IMR-90 (cell line): ENCODE data around the gene RET. TPM values are rescaled to one million over a fixed set of nuclear protein-coding genes. Genes with fewer than 3 reads are reported as not detected.

Experiments used
- ATAC-seq: fragments of 200-7000 bp; cut with Tn5 transposase; 2 replicates; pipeline ENCODE4 v1.9.1; 2020; ENCODE audit warnings: low read depth, mild to moderate bottlenecking, moderate library complexity
- BruUV-seq: library from RNA; stranded (reverse); fragments of 400-500 nt; replicated peaks from 2 replicates; lab custom pipeline; 2021; lab: Mats Ljungman, UMichigan
- CTCF ChIA-PET: fragments of 300-600 bp; formaldehyde crosslinking; extraction: SDS; loops from one replicate; lab custom pipeline; 2021; ENCODE audit warnings: antibody characterized with exemption; lab: Yijun Ruan, JAX
- POLR2A ChIA-PET: fragments of 300-600 bp; sonication (Branson Sonifier 250); formaldehyde crosslinking; loops from one replicate; lab custom pipeline; 2022; ENCODE audit warnings: antibody characterized with exemption; ENCODE audit not compliant: unreplicated experiment; lab: Charles Lee
- DNase-seq: peaks from one replicate; pipeline ENCODE4 v3.0.0; 2013
- H2AFZ ChIP-seq: replicated peaks from 2 replicates; pipeline ENCODE3; 2013; ENCODE audit warnings: low read length, mild to moderate bottlenecking; ENCODE audit not compliant: poor library complexity
- H2AK5ac ChIP-seq: 2 replicates; pipeline ENCODE4 v1.6.1; 2013; ENCODE audit warnings: low read depth, low read length, inconsistent platforms
- H2AK9ac ChIP-seq: replicated peaks from 2 replicates; pipeline ENCODE3; 2013; ENCODE audit warnings: mild to moderate bottlenecking, low read depth, low read length, moderate library complexity; ENCODE audit not compliant: poor library complexity
- H2BK120ac ChIP-seq: 2 replicates; pipeline ENCODE4 v1.6.1; 2013; ENCODE audit warnings: low read depth, low read length, inconsistent platforms
- H2BK15ac ChIP-seq: 3 replicates; pipeline ENCODE4 v1.6.1; 2013; ENCODE audit warnings: low read depth, low read length, inconsistent platforms
- H2BK20ac ChIP-seq: 2 replicates; pipeline ENCODE4 v1.6.1; 2013; ENCODE audit warnings: low read depth, mild to moderate bottlenecking, inconsistent platforms, low read length, moderate library complexity
- H2BK5ac ChIP-seq: 2 replicates; pipeline ENCODE4 v1.6.1; 2013; ENCODE audit warnings: mild to moderate bottlenecking, low read depth, low read length, inconsistent platforms; ENCODE audit not compliant: poor library complexity, severe bottlenecking
- H3K14ac ChIP-seq: replicated peaks from 2 replicates; pipeline ENCODE4 v1.6.1; 2013; ENCODE audit warnings: low read depth, low read length, inconsistent platforms
- H3K18ac ChIP-seq: 2 replicates; pipeline ENCODE4 v1.6.1; 2013; ENCODE audit warnings: low read depth, low read length, control low read depth
- H3K23ac ChIP-seq: 2 replicates; pipeline ENCODE4 v1.6.1; 2013; ENCODE audit warnings: low read depth, low read length, inconsistent platforms
- H3K27ac ChIP-seq: 2 replicates; pipeline ENCODE4 v1.5.1; 2013; ENCODE audit warnings: mild to moderate bottlenecking, control low read depth, low read length; ENCODE audit not compliant: insufficient read depth
- H3K27me3 ChIP-seq: 2 replicates; pipeline ENCODE4 v1.6.1; 2013; ENCODE audit warnings: low read length; ENCODE audit not compliant: control insufficient read depth, insufficient read depth
- H3K36me3 ChIP-seq: 2 replicates; pipeline ENCODE4 v1.6.1; 2013; ENCODE audit warnings: low read length, mixed read lengths; ENCODE audit not compliant: control insufficient read depth, insufficient read depth
- H3K4ac ChIP-seq: 2 replicates; pipeline ENCODE4 v1.6.1; 2013; ENCODE audit warnings: low read depth, low read length, inconsistent platforms
- H3K4me1 ChIP-seq: 2 replicates; pipeline ENCODE4 v1.6.1; 2013; ENCODE audit warnings: low read length, mixed read lengths; ENCODE audit not compliant: control insufficient read depth, insufficient read depth
- H3K4me2 ChIP-seq: 2 replicates; pipeline ENCODE4 v1.6.1; 2013; ENCODE audit warnings: low read depth, mild to moderate bottlenecking, control low read depth, low read length, moderate library complexity
- H3K4me3 ChIP-seq: 2 replicates; pipeline ENCODE4 v1.5.1; 2013; ENCODE audit warnings: low read depth, mild to moderate bottlenecking, control low read depth, low read length, moderate library complexity; ENCODE audit not compliant: insufficient read depth
- H3K56ac ChIP-seq: 2 replicates; pipeline ENCODE4 v1.6.1; 2013; ENCODE audit warnings: low read length, inconsistent platforms; ENCODE audit not compliant: insufficient read depth; ENCODE audit errors: extremely low read depth
- H3K79me1 ChIP-seq, 2 experiments: 2 replicates each; pipeline ENCODE4 v1.6.1; 2013; ENCODE audit warnings: low read length in 2 of 2, inconsistent platforms in 1 of 2, low read depth in 1 of 2
- H3K9ac ChIP-seq: 2 replicates; pipeline ENCODE4 v1.6.1; 2013; ENCODE audit warnings: low read depth, low read length, control low read depth
- H3K9me1 ChIP-seq: 2 replicates; pipeline ENCODE4 v1.6.1; 2013; ENCODE audit warnings: low read length, inconsistent platforms; ENCODE audit not compliant: insufficient read depth
- H3K9me3 ChIP-seq: 2 replicates; pipeline ENCODE4 v1.6.1; 2013; ENCODE audit warnings: low read length; ENCODE audit not compliant: control insufficient read depth, insufficient read depth
- H4K20me1 ChIP-seq: 2 replicates; pipeline ENCODE4 v1.6.1; 2013; ENCODE audit warnings: low read length, inconsistent platforms; ENCODE audit not compliant: insufficient read depth
- H4K5ac ChIP-seq: 2 replicates; pipeline ENCODE4 v1.6.1; 2013; ENCODE audit warnings: mild to moderate bottlenecking, low read depth, low read length, control low read depth
- H4K8ac ChIP-seq, 2 experiments: 2 replicates each; pipeline ENCODE4 v1.6.1; 2013; ENCODE audit warnings: low read depth in 2 of 2, low read length in 2 of 2, control low read depth in 1 of 2, inconsistent platforms in 1 of 2
- H4K91ac ChIP-seq: 2 replicates; pipeline ENCODE4 v1.6.1; 2013; ENCODE audit warnings: low read depth, low read length, inconsistent platforms; ENCODE audit not compliant: insufficient read depth
- BHLHE40 ChIP-seq: fragments of 150-350 bp; IDR thresholded peaks from 2 replicates; pipeline ENCODE4 v1.6.1; 2016; ENCODE audit warnings: mild to moderate bottlenecking, low read depth, low read length
- CHD1 ChIP-seq: IDR thresholded peaks from 2 replicates; pipeline ENCODE4 v1.6.1; 2012; ENCODE audit warnings: low read depth, low read length, improper control_type of control experiment
- CTCF ChIP-seq: conservative IDR thresholded peaks from 2 replicates; pipeline ENCODE4 v1.5.1; 2012; ENCODE audit warnings: mild to moderate bottlenecking, low read depth, low read length, improper control_type of control experiment
- FOS ChIP-seq: fragments of 150-350 bp; IDR thresholded peaks from 2 replicates; pipeline ENCODE4 v1.6.1; 2016; ENCODE audit warnings: low read depth, low read length
- MAFK ChIP-seq: IDR thresholded peaks from 2 replicates; pipeline ENCODE4 v1.6.1; 2012; ENCODE audit warnings: low read depth, low read length, improper control_type of control experiment
- MAZ ChIP-seq: IDR thresholded peaks from 2 replicates; pipeline ENCODE4 v1.6.1; 2012; ENCODE audit warnings: low read depth, mild to moderate bottlenecking, low read length, improper control_type of control experiment, moderate library complexity, borderline replicate concordance
- MXI1 ChIP-seq: IDR thresholded peaks from 2 replicates; pipeline ENCODE4 v1.6.1; 2012; ENCODE audit warnings: low read depth, mild to moderate bottlenecking, low read length, moderate library complexity, borderline replicate concordance
- NFE2L2 ChIP-seq: fragments of 150-350 bp; IDR thresholded peaks from 2 replicates; pipeline ENCODE4 v1.6.1; 2016; ENCODE audit warnings: low read depth, mild to moderate bottlenecking, low read length
- POLR2A ChIP-seq: IDR thresholded peaks from 2 replicates; pipeline ENCODE4 v1.6.1; 2012; ENCODE audit warnings: mild to moderate bottlenecking, low read depth, low read length
- RAD21 ChIP-seq: IDR thresholded peaks from 2 replicates; pipeline ENCODE4 v1.6.1; 2012; ENCODE audit warnings: low read length, improper control_type of control experiment
- RCOR1 ChIP-seq: IDR thresholded peaks from 2 replicates; pipeline ENCODE4 v1.6.1; 2012; ENCODE audit warnings: mild to moderate bottlenecking, low read length, improper control_type of control experiment; ENCODE audit not compliant: insufficient replicate concordance
- RFX5 ChIP-seq: IDR thresholded peaks from 2 replicates; pipeline ENCODE4 v1.8.0; 2012; ENCODE audit warnings: low read depth, mild to moderate bottlenecking, low read length, moderate library complexity
- SMC3 ChIP-seq: fragments of 150-350 bp; IDR thresholded peaks from 2 replicates; pipeline ENCODE4 v1.6.1; 2016; ENCODE audit warnings: low read depth, mild to moderate bottlenecking, antibody characterized with exemption, low read length, moderate library complexity
- USF2 ChIP-seq: fragments of 150-350 bp; IDR thresholded peaks from 2 replicates; pipeline ENCODE4 v1.6.1; 2017; ENCODE audit warnings: mild to moderate bottlenecking, antibody characterized with exemption, low read length, low read depth
- WGBS, 2 experiments: methylation state at CpG; one replicate each; pipeline versions ENCODE4 v1.1.5 to v1.1.7; 2013; ENCODE audit warnings: missing lambda C conversion rate in 2 of 2; ENCODE audit not compliant: insufficient read length in 1 of 2; ENCODE audit errors: extremely low coverage in 2 of 2; 5-methylcytosine and 5-hydroxymethylcytosine counted together
- dilution Hi-C: fragments of 300-500 bp; cut with HindIII; formaldehyde crosslinking; loops from one replicate; pipeline ENCODE4 v1.14.3; 2018; ENCODE audit warnings: low sequenced_read_pairs; ENCODE audit not compliant: unreplicated experiment
- in situ Hi-C: fragments of 300-500 bp; cut with MboI; formaldehyde crosslinking; loops from 3 replicates; pipeline ENCODE4 v1.14.3; 2019; ENCODE audit warnings: low sequenced_read_pairs, inconsistent platforms, mixed read lengths
- intact Hi-C: fragments of 100-400 bp; cut with micrococcal nuclease; formaldehyde crosslinking; loops from 2 replicates; pipeline ENCODE4 v1.10.0; 2022
- polyA plus RNA-seq, 3 experiments: library from polyadenylated mRNA; depleted of rRNA; stranded (reverse); fragments of >200 nt; gene quantifications; 2 replicates each; pipeline ENCODE4 v1.2.3, GENCODE V29; 2012; ENCODE audit warnings: low replicate concordance in 1 of 3
- total RNA-seq: library from RNA; depleted of rRNA; stranded (reverse); fragments of >200 nt; gene quantifications from 2 replicates; pipeline ENCODE4 v1.2.3, GENCODE V29; 2012
- TF ChIP-seq, protein P1 (sequence below): fragments of 150-350 bp; IDR thresholded peaks from 2 replicates; pipeline ENCODE4 v1.6.1; 2016; ENCODE audit warnings: low read depth, mild to moderate bottlenecking, low read length, moderate library complexity, borderline replicate concordance

The RET gene
- total and polyA plus RNA-seq, 2 of the 4 experiments (the other 2 are of a cell fraction) = 0.10 to 0.18 TPM

- ChIA-PET CTCF (no interaction called here), POLR2A (no interaction called here)
- H3K9me3 ChIP-seq = no peaks in the 10 kb centered on the region
- no peak overlapping the region for H2BK120ac ChIP-seq
- ATAC-seq = no peak
- TF ChIP-seq POLR2A (no peak), SMC3 (no peak), NFE2L2 (no peak), RFX5 (no peak), RCOR1 (no peak), USF2 (no peak), FOS (no peak), RAD21 (no peak), MAFK (no peak), MAZ (no peak), BHLHE40 (no peak), CHD1 (no peak), CTCF (no peak), MXI1 (no peak)
- TF ChIP-seq, protein P1, sequence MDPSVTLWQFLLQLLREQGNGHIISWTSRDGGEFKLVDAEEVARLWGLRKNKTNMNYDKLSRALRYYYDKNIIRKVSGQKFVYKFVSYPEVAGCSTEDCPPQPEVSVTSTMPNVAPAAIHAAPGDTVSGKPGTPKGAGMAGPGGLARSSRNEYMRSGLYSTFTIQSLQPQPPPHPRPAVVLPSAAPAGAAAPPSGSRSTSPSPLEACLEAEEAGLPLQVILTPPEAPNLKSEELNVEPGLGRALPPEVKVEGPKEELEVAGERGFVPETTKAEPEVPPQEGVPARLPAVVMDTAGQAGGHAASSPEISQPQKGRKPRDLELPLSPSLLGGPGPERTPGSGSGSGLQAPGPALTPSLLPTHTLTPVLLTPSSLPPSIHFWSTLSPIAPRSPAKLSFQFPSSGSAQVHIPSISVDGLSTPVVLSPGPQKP = no peak
- in situ Hi-C loops (no loop called here), dilution Hi-C loops (no loop called here), intact Hi-C loops (loop anchor here (2.0 kb wide), 1 partner anchor 16 kb away; no protein-coding TSS in a partner anchor)
- H2BK5ac ChIP-seq = no peak overlapping the region
- no peak overlapping the region for H2AK9ac ChIP-seq
- H3K4ac ChIP-seq = no peak overlapping the region
- H2BK20ac ChIP-seq = no peak overlapping the region
- no peak for DNase-seq
- H4K20me1 ChIP-seq = peaks cover 20% of the 10 kb centered on the region; the same call in 1 of the 2 replicates
- H3K9me1 ChIP-seq = peaks cover 9% of the 10 kb centered on the region
- H3K79me1 ChIP-seq = peaks cover 28 to 37% of the 10 kb centered on the region in 2 experiments
- H3K14ac ChIP-seq = no peak overlapping the region
- H4K5ac ChIP-seq = no peak overlapping the region
- H3K4me2 ChIP-seq = no peak overlapping the region
- H3K56ac ChIP-seq = no peak overlapping the region
- no peak overlapping the region for H3K4me3 ChIP-seq
- WGBS, 2 experiments = 100% methylated on average over 2 of the region's 6 CpGs; no CpG with 5 or more reads in 1 of the 2 experiments
- H3K4me1 ChIP-seq = peaks cover 12% of the 10 kb centered on the region
- H4K8ac ChIP-seq = no peak overlapping the region
- H3K23ac ChIP-seq = no peak overlapping the region
- no peak overlapping the region for H2BK15ac ChIP-seq
- H3K18ac ChIP-seq = no peak overlapping the region
- H4K91ac ChIP-seq = no peak overlapping the region
- H2AK5ac ChIP-seq = no peak overlapping the region
- no peak overlapping the region for H3K9ac ChIP-seq
- no peaks in the 10 kb centered on the region for H3K27me3 ChIP-seq
- no peak overlapping the region for H2AFZ ChIP-seq
- no TSS peak for BruUV-seq
- peaks cover 14% of the 10 kb centered on the region for H3K36me3 ChIP-seq
- no peak overlapping the region for H3K27ac ChIP-seq
These were observed 81.8 kb downstream of the RET start for GRCh38 chr10:43158636-43159035.
